ENCODE data around the gene ARHGAP6.

- TF ChIP-seq CTCF (IDR thresholded peaks at IDR 0.05) (no peak), POLR2A (IDR thresholded peaks at IDR 0.05) (no peak)
These were observed 399.1 kb downstream of the ARHGAP6 start for GRCh38 chrX:11266573-11267003.

Measured in Peyer's patch (tissue), 4 donors.